Embryonic facial prominence (tissue), 1 donor: ENCODE data around the gene AMZ1.
"Not testable (repeated sequence)": the region's sequence is repeated elsewhere in the genome, so short reads cannot be mapped to it uniquely, and the experiment has no call there.

ENCODE experiments used
- DNase-seq: peaks from one replicate; pipeline ENCODE4 v3.0.0-alpha.2; 2016; ENCODE audit errors: extremely low spot score

AMZ1 gene

DNA sequence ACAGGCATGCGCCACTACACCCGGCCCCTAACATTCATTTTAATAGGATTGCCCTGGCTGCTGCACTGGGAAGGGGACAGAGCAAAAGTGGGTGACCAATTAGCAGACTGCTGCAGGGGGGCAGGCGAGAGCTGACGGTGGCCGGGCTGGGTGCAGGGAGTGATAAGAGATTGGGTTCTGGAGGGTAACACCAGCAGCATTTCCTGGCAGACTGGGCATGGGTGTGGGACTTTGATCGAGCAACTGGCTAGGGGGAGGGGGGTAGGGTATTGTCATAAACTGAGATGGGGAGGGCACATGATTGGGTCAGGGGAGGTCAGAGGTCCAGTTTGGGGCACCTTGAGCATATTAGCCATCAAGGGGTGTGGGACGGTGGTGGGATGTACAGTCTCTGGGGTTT, 20.2 kb upstream of the AMZ1 start:
- DNase-seq, result no peak

DNA sequence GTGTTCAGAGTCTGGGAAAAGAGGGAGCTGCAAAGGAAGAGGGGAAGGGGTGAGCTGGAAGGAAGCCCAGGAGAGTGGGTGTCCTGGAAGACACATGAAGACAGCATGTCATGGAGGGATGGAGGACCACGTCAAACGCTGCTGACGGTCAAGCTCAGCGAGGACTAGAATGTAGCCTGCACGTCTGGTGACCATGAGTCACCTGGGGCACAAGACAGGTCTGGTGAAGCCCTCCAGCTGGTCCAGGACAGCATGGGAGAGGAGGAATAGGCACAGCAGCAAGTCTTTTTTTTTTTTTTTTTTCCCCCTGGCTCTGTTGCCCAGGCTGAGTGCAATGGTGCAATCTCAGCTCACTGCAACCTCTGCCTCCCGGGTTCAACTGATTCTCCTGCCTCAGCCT, 19.6 kb upstream of the AMZ1 start:
- no peak for DNase-seq

DNA sequence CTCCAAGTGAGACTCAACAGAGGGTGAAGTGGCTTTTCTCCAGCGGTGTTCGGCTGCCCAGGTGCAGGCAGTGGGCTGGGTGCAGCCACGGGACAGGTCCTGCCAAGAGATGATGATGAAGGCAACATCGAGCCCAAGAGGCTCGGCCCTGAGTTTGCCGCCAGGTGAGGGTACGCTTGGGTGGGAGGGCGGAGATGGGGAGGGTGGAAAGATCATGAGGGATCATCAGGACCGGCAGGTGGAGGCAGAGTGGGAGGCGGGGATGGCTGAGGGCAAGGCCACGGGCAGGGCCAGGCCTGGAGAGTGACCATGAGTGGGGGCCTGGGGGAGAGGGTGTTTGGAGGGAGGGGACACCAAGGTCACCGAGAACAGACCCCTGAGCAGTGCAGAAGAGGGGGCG, 17.8 kb upstream of the AMZ1 start:
- no peak for DNase-seq

DNA sequence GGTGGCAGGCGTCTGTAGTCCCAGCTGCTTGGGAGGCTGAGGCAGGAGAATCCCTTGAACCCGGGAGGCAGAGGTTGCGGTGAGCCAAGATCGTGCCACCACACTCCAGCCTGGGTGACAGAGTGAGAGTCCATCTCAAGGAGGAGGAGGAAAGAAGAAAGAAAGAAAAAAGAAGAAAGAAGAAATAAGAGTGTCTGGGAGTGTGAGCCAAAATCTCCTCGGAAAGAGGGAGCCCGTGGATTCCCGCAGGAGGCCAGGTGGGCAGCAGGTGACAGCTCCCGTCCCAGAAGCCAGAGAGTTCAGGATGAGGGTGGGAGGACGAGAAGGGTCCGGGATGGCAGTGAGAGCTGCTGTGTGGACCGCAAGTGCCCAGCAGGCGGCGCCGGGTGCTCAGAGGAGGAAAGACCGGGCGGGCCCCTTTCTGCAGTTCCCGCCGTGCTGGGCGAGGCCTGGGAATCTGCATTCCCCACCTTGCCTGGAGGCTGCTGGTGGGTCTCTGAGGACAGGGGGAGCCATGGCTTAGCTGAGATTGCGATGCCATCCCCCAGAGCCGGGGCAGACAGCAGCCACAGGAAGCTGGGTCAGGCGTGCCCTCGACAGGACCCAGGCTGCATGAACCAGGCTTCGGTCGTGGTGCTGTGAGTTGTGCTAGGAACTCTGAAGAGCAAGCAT, 17.1 kb upstream of the AMZ1 start:
- no peak for DNase-seq

DNA sequence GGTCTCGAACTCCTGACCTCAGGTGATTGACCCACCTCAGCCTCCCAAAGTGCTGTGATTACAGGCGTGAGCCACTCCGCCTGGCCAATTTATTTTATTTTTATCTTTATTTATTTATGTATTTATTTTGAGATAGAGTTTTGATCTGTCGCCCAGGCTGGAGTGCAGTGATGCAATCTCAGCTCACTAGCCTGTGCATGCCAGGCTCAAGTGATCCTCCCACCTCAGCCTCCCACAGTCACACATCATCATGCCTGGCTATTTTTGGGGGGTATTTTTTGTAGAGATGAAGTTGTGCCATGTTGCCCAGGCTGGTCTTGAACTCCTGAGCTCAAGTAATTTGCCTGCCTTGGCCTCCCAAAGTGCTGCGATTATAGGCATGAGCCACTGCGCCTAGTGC, 14.8 kb upstream of the AMZ1 start:
- not testable (repeated sequence) for DNase-seq

DNA sequence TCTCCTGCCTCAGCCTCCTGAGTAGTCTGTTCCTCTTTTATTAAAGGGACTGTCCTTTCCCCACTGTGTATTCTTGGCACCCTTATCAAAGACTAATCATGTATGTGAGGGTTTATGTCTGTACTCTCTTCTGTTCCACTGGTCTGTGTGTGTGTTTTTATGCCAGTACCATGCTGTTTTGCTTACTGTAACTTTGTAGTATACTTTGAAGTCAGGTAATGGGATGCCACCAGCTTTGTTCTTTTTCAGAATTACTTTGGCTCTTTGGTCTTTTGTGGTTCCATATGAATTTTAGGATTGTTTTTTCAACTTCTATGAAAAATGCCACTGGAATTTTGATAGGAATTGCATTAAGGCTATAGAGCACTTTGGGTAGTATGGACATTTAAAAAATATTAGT, 14.1 kb upstream of the AMZ1 start:
- DNase-seq, result no peak

DNA sequence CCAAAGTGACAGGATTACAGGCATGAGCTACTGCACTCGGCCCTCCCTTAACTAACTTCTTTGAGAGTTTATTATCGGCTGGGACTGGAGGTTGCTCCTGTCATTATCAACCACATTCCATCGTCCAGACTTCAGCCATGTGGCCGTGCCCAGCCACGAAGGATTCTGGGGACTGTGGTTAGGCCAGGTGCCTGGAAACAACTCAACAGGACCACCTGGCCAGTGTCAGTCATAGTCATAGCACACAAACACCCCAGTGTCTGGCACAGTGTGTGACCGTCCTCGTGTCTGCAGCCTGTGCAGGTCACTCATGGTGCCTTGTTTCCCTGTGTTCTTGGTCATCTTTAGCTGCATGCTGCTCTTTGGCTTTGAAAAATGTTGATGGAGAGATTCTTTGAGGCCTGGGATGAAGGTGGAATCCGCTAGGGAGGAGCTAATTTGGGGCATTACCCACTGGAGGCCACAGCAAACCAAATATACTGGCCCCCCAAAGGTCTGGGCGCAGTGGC, 12.7 kb upstream of the AMZ1 start:
- no peak for DNase-seq

DNA sequence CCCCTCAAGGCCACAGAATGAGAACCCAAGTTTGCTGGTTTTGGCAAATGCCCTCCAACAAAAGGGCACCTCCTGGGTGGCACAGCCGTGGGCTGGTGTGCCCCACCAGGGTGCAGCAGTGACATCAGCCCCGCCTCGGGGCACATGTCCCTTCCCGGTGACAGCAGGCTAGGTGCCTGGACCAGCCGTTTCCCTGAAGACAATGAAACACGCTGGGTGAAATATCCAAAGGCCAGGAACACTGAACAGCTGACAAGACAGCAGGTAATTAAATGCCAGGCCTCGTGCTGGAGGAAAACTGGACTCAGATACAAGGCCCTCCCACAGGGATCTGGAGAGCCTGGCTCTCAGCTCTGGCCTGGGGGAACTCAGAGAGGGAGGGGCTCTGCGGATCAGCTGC, 11.4 kb upstream of the AMZ1 start:
- not testable (repeated sequence) for DNase-seq

DNA sequence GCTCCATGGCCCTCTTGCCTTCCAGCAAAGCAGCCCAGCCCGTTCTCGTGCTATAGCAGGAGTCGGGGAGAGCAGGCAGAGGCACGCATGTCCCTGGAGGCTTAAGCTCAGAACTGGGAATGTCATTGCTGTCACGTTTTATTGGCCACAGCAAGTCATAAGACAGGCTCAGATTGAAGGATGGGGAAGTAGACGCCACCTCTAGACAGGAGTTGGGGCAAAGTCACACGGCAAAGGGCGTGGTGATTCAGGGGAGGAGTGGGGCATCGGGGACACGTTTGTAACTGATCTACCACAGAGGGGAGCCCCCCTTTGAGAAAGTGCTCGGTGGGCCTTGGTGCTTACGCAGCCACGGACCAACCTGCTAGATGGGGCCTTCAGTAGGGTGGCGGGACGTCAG, 9.5 kb upstream of the AMZ1 start:
- not testable (repeated sequence) for DNase-seq

DNA sequence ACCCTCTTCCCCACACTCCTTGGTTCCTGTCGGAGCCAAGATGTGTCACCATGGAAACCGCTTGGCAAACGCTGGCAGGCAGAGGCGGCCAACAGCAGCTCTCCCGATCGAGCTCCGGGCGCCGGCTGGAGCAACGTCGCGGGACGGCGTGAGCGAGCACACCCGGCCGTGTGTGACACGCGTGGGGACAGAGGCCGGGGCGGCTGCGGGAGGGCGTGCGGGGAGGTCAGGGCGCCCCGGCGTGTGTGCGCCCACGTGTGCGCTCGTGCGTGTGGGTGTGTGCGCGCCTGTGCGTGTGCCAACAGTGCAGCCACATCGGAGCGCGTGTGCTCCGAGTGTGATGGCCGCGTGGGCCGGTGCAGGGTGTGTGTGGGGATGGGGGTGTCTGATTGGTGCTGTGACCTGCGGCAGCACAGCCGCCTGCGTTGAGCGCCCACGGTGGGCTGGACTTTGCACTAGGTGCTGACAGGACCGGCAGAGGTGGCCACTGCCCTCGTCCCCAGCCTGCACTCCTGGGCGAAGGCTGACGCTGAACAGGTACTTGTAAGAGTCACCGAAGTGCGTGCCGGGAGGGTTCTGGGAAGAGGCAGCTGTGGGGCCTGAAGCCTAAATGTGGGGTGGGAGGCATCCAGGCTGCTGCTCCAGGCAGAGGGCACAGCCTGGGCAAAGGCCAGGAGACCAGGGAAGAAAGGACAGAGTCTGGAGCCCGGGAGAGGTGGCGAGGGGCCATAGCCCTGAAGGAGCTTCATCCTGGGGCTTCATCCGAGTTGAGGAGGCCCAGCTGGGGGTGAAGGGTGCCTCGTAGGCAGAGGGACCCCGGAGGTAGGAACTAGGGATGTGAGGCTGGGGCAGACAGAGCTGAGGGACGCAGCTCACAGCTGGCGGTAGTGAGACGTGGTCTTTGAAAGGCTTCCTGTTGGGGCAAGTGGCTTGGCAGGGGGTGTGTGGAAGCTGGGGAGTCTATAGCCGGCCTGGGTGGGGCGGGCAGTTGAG, 8.6 kb upstream of the AMZ1 start:
- DNase-seq, result not testable (repeated sequence)

DNA sequence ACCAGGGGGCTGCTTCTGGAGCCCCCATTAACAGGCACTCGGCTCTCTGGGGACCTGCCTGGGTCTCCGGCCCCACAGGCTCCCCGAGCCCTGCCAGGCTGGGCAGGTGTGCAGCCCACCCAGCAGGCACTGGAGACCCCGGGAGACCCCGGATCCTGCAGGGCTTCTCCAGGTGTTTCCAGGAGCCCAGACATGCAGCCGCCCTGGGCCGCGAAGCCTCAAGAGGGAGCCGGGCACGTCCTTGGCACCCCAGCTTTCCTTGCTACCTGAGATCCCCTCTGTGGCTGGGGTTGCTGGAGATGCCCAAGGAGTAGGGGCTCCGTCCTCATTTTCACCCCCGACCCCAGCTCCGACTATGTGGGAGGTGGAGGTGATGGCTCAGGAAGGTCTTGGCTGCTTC, 7.7 kb upstream of the AMZ1 start:
- DNase-seq, result no peak

DNA sequence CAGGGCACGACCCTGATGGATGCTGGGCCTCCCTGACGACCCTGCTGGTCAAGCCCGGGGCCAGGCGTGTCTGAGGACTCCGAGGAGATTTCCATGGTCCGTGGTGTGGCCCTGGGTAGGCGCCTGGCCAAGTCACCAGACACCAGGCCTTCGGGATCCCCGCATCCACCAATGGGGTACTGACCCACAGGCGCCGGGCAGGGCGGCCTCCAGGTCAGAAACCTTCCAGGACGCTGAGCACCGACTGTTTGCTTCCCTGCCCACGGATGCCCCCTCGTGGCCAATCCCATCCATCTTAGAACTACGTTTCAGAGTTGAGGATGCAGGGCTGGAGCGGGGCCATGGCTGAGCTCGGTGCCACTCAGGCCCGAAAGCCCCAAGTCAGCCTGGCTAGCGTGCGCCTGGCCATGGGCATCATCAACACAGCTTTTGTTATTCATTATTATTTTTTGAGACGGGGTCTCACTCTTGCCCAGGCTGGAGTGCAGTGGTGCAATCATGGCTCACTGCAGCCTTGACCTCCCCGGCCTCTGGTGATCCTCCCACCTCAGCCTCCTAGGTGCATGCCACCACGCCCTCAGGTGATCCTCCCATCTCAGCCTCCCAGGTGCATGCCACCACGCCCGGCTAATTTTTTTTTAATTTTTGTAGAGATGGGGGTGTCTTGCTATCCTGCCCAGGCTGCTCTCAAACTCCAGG, 7.1 kb upstream of the AMZ1 start:
- no peak for DNase-seq

DNA sequence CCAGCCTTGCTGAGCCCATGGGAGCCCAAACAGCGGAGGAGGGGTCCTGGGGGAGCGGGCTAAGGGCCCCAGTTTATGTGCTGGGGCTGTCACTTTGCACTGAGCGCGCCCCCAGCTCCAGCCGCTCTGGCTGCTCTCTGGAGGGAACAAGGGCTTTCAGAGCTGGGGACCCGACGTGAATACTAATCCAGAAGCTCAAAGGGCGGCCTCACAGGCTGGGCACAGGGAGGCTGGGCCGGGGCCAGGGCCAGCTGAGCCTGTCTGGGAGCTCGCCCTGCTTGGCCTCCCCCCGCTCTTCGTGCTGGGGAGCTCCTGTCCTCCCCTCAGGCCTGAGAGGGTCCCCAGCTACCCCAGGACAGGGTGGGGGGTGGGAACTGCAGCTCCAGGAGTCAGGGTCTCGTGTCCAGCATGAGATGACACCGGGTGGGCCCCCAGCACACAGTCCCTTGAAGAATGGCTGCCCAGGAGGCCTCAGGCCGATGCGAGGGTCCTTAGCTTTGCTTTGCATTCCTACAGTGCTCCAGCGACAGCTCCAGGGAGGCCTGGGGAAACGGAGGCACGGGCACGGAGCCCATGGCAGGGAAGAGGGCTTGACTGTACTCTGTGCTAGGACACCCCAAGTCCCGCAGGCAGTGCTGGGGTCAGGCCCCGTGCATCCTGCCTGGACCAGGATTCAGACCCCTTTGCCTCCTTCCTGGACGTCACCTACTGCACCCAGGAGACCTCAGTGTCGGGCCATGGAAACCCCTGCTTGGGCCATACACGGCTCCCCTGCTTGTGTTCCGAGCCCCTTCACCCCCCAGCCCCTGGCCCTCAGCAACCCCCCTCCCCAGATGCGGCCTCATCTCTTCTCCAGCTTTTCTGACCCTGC, 5.8 kb upstream of the AMZ1 start:
- no peak for DNase-seq

DNA sequence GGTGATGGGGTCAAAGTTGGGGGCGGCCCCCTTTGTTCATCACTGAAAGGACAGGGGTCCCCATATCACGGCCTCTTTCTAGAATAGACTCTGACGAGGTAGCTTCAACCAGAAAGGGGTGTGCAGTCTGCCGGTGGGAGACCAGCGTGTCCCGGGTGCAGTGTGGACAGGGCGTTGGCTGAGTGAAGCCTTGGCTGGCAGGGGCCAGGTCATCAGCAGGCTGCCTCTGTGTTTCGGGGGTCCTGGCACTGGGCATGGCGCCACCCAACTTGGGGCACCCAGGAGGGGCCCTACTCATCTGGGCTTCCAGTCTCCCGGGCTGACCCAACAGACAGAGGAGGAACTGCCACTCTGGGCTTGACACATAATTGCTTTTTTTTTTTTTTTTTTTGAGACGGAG, 3.5 kb upstream of the AMZ1 start:
- DNase-seq, result no peak

DNA sequence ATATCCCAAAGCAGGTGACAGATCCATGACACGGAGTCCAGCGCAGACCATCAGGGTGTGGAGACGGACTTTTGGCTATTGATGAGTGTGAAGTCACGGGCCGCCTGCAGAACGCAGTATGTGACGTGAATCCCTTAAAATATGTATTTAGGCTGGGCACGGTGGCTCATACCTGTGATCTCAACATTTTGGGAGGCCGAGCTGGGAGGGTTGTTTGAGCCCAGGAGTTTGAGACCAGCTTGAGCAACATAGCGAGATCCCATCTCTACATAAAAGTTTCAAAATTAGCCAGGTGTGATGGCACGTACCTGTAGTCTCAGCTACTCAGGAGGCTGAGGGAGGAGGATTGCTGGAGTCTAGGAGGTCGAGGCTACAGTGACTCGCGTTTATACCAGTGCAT, 1.9 kb upstream of the AMZ1 start:
- DNase-seq, result no peak

DNA sequence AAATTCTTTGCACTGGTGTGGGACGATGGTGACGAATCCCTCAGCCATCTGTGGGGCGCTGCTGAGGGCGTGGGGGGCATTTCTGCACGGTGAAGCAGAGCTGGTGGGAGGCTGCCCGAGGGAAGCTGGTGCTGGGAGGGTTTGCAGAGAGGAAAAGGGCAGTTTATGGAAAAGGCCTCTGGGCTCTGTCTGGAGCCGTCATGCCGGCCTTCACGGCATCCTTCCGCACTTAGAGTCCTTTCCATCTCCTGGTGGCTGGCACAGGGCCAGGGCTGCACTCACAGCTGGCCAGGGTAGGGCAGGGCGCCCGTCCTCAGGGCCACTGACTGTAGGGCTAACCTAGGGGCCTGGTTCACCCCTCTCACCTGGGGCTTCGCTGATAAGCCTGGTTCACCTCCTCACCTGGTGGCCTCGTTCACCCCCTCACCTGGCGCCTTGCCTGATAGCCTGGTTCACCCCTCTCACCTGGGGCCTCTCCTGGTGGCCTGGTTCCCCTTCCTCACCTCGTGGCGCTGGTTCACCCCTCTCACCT, 598 bp upstream of the AMZ1 start:
- no peak for DNase-seq

DNA sequence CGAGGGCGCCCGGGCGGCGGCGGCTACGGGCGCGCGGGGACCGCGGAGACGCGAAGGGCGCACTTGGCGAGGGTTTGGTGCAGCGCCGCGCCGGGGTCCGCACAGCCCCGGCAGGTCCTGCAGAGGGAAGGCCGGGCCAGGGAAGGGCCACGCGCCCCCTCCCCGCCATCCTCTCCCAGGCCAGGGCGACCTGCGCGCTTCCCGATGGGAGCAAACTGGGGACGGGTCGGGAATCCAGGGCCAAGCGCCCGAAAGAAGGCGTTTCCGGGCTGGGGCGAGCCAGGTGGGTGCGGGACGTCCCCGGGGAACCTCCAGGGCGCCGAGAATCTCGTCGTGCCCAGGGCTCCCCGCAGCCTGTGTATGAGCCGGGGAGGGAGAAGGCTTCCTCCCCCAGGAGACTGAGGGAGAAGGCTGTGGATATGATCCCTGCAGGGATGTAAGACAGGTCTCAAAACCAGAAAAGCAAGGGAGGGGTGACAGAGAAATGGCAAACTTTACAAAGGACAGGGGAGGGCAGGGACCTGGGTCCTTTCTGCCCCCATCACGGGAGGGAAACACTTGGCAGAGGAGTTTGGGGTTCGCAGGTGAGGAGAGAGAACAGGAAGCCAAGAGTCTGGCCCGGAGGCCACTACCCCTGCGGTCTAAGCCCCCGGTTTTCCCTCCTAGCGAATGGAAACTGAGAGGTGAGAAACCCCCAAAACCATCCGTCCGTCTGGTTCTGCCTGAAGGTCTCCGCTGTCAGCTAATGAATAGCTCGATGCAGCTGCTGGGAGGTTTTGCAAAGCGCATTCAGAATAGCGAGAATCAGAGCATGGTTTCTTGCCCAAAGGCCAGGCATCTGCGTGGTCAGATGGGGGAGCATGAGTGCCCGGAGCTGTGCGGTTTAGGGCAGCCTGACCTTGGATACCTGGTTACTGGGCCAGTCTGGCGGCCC, 674 bp downstream of the AMZ1 start:
- DNase-seq, result no peak

DNA sequence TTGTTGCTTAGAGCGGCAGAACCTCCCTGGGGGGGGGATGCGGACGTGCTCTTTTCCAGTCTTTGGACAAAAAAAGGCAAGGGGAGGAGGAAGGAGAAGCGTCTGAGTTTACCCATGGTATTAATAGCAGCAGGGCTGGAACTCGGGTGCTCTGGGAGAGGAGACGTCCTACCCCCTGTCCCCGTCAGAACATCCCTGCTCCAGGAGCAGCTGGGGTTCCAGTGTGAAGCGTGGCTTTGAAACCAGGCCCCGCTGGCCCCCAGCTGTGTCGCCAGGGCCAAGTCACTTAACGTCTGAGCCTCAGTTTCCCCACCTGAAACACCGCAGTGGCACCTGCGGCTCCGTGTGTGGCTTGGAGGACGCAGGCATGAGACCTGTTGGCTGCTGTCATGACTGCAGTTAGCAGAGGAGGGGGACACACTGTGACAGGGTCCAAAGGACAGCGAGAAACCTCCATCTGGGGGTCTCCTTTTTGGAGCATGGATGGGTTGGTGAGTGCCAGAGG, 1.4 kb downstream of the AMZ1 start:
- DNase-seq, result no peak

DNA sequence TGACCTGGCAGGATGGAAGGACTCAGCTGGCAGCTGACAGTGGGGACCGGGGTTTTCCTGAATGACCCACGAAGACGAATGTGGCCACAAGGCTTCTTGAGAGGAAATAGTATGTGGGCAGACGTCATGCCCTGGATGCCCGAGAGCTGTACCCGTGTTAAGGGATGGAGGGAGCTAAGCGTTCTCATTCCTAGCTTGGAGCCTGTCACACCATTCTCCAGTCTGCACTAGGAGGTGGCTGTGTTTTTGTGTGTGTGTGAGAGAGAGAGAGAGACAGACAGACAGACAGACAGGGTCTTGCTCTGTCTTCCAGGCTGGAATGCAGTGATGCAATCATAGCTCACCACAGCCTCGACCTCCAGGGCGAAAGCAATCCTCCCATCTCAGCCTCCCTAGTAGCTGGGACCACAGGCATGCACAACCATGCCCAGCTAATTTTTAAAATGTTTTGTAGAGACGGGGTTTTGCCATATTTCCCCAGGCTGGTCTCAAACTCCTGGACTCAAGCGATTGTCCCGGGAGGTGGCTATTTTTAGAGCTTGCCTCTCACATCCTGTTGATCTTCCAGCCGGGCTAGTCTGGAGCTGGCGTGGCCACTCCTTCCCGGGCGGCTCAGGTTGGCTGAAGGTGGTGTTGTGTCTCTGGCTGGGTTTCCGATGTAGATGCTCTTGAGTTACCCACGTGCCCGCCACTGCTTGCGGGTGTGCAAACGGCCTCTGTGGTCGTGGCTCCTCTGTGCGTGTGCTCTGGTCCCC, 2.1 kb downstream of the AMZ1 start:
- DNase-seq, result no peak
